Activated CD8-positive, alpha-beta T cell treated with anti-CD3 and anti-CD28 coated beads for 36 hours (primary cell): ENCODE measurements around the gene HSF4. TPM values are rescaled to one million over a fixed set of nuclear protein-coding genes. Genes with fewer than 3 reads are reported as not detected.

Source experiments
- ATAC-seq: fragments of 200-7000 bp; cut with Tn5 transposase; one replicate; pipeline ENCODE4 v1.10.0; 2021; ENCODE audit warnings: mild to moderate bottlenecking, moderate library complexity
- CTCF ChIA-PET: fragments of 350-600 bp; sonication (Branson Sonifier 250); formaldehyde crosslinking; loops from one replicate; lab custom pipeline; 2021; ENCODE audit warnings: antibody characterized with exemption; lab: Charles Lee
- POLR2A ChIA-PET: fragments of 350-600 bp; sonication (Branson Sonifier 250); formaldehyde crosslinking; loops from one replicate; lab custom pipeline; 2021; ENCODE audit warnings: antibody characterized with exemption; lab: Charles Lee
- DNase-seq: peaks from one replicate; pipeline ENCODE4 v3.0.0-alpha.2; 2020
- H3K27ac Mint-ChIP-seq: one replicate; pipeline ENCODE4 v1.8.0; 2021; ENCODE audit warnings: mild to moderate bottlenecking, mixed read lengths
- H3K27me3 Mint-ChIP-seq: one replicate; pipeline ENCODE4 v1.8.0; 2021; ENCODE audit warnings: mixed read lengths
- H3K36me3 Mint-ChIP-seq: one replicate; pipeline ENCODE4 v1.8.0; 2021; ENCODE audit warnings: low read depth, mixed read lengths
- H3K4me1 Mint-ChIP-seq: one replicate; pipeline ENCODE4 v1.8.0; 2021; ENCODE audit warnings: low read depth, mixed read lengths
- H3K4me3 Mint-ChIP-seq: one replicate; pipeline ENCODE4 v1.8.0; 2021; ENCODE audit warnings: mild to moderate bottlenecking, moderate library complexity, mixed read lengths
- H3K9me3 Mint-ChIP-seq: one replicate; pipeline ENCODE4 v1.8.0; 2021; ENCODE audit warnings: mixed read lengths
- intact Hi-C: fragments of 100-400 bp; cut with micrococcal nuclease; formaldehyde crosslinking; loops from one replicate; pipeline ENCODE4 v1.10.0; 2022
- total RNA-seq, 2 experiments: library from RNA; stranded (reverse); gene quantifications; one replicate each; pipeline ENCODE4 v1.2.3, GENCODE V29; 2021
- TF ChIP-seq, protein P1 (sequence below): fragments of 200-600 bp; IDR thresholded peaks from one replicate; pipeline ENCODE4 v1.8.0; 2022; ENCODE audit warnings: antibody characterized with exemption, mild to moderate bottlenecking

HSF4 gene
- total RNA-seq, 2 experiments from 2014 or later: 56.0 to 73.3 TPM

DNA sequence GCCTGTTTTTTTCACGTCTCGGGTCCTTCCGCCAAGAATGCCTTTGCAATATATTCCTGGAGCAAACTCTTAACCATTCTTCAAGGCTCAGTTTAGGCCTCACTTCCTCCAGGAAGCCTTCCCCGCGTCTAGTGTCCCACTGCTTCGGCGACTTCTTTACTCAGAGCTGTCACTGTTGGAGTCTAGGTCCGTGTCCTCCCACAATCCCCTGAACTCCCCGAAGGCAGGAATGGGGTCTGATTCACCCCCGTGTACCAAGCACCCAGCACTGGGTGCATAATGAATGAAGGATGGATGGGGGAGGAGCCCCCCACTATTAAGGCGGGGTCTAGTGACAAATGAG is 18.7 kb downstream of the HSF4 start:
- POLR2A ChIA-PET: interaction anchor here (1.0 to 2.0 kb wide), 3 partner anchors 8 to 58 kb away, joined by 3 to 13 read pairs (median 4); no protein-coding TSS in a partner anchor
- Mint-ChIP-seq H3K27ac (no peak overlapping the region), H3K9me3 (no peaks in the 10 kb centered on the region), H3K36me3 (peaks cover 5% of the 10 kb centered on the region), H3K4me3 (no peak overlapping the region), H3K27me3 (peaks cover 24% of the 10 kb centered on the region), H3K4me1 (peaks cover 20% of the 10 kb centered on the region)
- no peak for DNase-seq
- no peak for ATAC-seq
- CTCF ChIA-PET: interaction anchor here (1.5 to 7.1 kb wide), 5 partner anchors 14 to 206 kb away, joined by 7 to 71 read pairs (median 10); partner anchors contain the start of gene NOL3
- intact Hi-C loops: loop anchor here (10.0 kb wide), 1 partner anchor 208 kb away; no protein-coding TSS in a partner anchor
- TF ChIP-seq, protein P1, sequence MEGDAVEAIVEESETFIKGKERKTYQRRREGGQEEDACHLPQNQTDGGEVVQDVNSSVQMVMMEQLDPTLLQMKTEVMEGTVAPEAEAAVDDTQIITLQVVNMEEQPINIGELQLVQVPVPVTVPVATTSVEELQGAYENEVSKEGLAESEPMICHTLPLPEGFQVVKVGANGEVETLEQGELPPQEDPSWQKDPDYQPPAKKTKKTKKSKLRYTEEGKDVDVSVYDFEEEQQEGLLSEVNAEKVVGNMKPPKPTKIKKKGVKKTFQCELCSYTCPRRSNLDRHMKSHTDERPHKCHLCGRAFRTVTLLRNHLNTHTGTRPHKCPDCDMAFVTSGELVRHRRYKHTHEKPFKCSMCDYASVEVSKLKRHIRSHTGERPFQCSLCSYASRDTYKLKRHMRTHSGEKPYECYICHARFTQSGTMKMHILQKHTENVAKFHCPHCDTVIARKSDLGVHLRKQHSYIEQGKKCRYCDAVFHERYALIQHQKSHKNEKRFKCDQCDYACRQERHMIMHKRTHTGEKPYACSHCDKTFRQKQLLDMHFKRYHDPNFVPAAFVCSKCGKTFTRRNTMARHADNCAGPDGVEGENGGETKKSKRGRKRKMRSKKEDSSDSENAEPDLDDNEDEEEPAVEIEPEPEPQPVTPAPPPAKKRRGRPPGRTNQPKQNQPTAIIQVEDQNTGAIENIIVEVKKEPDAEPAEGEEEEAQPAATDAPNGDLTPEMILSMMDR: no peak

GRCh38 chr16:67183627-67184452 is 19.3 kb downstream of the HSF4 start, which contains the start of gene MATCAP1:
MATCAP1 (minus strand) TSS chr16:67183963; CDS start chr16:67180610, 3,353 bp downstream.
- intact Hi-C loops: loop anchor here (10.0 kb wide), 1 partner anchor 209 kb away; no protein-coding TSS in a partner anchor
- Mint-ChIP-seq H3K4me3 (peak within 1 kb of the TSS; percentile 66), H3K27me3 (peaks cover 20% of the 10 kb centered on the region), H3K36me3 (peaks cover 3% of the 10 kb centered on the region), H3K4me1 (peaks cover 16% of the 10 kb centered on the region), H3K27ac (no peak within 1 kb of the TSS), H3K9me3 (no peaks in the 10 kb centered on the region)
- POLR2A ChIA-PET: interaction anchor here (1.0 to 2.0 kb wide), 3 partner anchors 9 to 74 kb away, joined by 3 to 13 read pairs (median 4); partner anchors contain the start of gene PHAF1
- CTCF ChIA-PET: interaction anchor here (0.9 to 7.1 kb wide), 14 partner anchors 9 to 231 kb away, joined by 3 to 71 read pairs (median 11); partner anchors contain the start of genes FBXL8, NOL3, TMEM208 and TRADD
- ATAC-seq: peak; percentile 97
- DNase-seq: peak; percentile 97
- TF ChIP-seq, protein P1: no peak

DNA sequence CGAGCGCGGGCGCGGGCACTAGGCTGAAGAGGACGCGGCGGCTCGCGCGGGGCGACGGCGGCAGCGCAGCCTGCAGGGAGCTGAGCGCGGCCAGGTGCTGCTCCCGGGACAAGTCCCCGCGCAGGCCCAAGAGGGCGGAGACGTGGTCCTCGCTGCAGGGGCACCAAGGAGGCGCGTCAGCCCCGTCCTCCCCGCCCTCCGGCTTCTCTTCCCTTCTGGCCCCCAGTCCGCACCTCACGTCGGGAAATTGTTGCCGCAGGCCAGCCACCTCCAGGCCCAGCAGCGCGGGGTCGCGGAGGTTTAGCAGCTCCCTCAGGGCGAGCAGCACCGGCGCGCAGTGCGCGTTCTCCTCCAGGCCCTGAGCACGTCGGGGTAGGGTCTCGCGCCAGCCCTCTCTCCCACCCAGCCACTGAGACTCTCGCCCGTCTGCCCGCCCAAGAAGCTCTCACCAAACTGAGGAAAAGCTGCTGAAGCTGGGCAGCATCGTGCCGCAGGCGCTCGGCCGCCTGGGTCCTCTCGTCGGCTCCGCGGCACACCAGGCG is 20.0 kb downstream of the HSF4 start:
- Mint-ChIP-seq H3K9me3 (no peaks in the 10 kb centered on the region), H3K4me3 (peak overlapping the region; percentile 66), H3K4me1 (peaks cover 10% of the 10 kb centered on the region), H3K27me3 (peaks cover 13% of the 10 kb centered on the region), H3K36me3 (no peaks in the 10 kb centered on the region), H3K27ac (no peak overlapping the region)
- intact Hi-C loops: loop anchor here (10.0 kb wide), 1 partner anchor 210 kb away; no protein-coding TSS in a partner anchor
- ATAC-seq (no peak), DNase-seq (no peak)
- POLR2A ChIA-PET: interaction anchor here (0.6 to 2.0 kb wide), 9 partner anchors 9 to 220 kb away, joined by 3 to 13 read pairs (median 4); partner anchors contain the start of genes FBXL8, PHAF1, TMEM208 and TRADD
- CTCF ChIA-PET: interaction anchor here (0.8 to 7.1 kb wide), 32 partner anchors 9 to 244 kb away, joined by 3 to 71 read pairs (median 4); partner anchors contain the start of genes CES3, FBXL8, FHOD1 and NOL3
- TF ChIP-seq, protein P1: no peak

GRCh38 chr16:67184995-67185650 is 20.6 kb downstream of the HSF4 start:
- TF ChIP-seq, protein P1: peak; percentile 86
- Mint-ChIP-seq H3K27ac (no peak overlapping the region), H3K4me3 (peak overlapping the region; percentile 66), H3K4me1 (peaks cover 10% of the 10 kb centered on the region), H3K36me3 (no peaks in the 10 kb centered on the region), H3K9me3 (no peaks in the 10 kb centered on the region), H3K27me3 (peaks cover 12% of the 10 kb centered on the region)
- intact Hi-C loops: loop anchor here (10.0 kb wide), 1 partner anchor 210 kb away; no protein-coding TSS in a partner anchor
- ATAC-seq (peak; percentile 24), DNase-seq (peak; percentile 93)
- ChIA-PET POLR2A (interaction anchor here (0.6 to 1.5 kb wide), 8 partner anchors 10 to 220 kb away, joined by 3 to 8 read pairs (median 4); partner anchors contain the start of genes FBXL8, PHAF1, TMEM208 and TRADD), CTCF (interaction anchor here (0.6 to 7.1 kb wide), 33 partner anchors 9 to 245 kb away, joined by 3 to 71 read pairs (median 4); partner anchors contain the start of genes CES3, FBXL8, FHOD1 and NOL3)
